Subcutaneous adipose tissue (tissue), 4 donors: ENCODE measurements around the gene CEP152. TPM values are rescaled to one million over a fixed set of nuclear protein-coding genes. Genes with fewer than 3 reads are reported as not detected.

Experiments used
- CTCF ChIP-seq: fragments of 450-650 bp; IDR thresholded peaks from one replicate; pipeline ENCODE4 v1.5.1; 2016; ENCODE audit warnings: low read depth, mild to moderate bottlenecking, control low read depth, antibody characterized with exemption, moderate library complexity
- total RNA-seq, 4 donors: library from RNA; depleted of rRNA; stranded (reverse); fragments of >200 nt; gene quantifications; one replicate each; pipeline ENCODE4 v1.1.0, GENCODE V29; 2016

CEP152 gene
- total RNA-seq, 4 donors from 2014 or later = 3.4 to 7.1 (median 5.7) TPM

GRCh38 chr15:48702569-48703236 is 108.2 kb downstream of the CEP152 start:
- TF ChIP-seq CTCF = no peak

GRCh38 chr15:48696627-48697312 is 114.1 kb downstream of the CEP152 start:
- TF ChIP-seq CTCF = no peak

GRCh38 chr15:48695827-48696573 is 114.9 kb downstream of the CEP152 start:
- no peak for TF ChIP-seq CTCF

GRCh38 chr15:48695088-48695826 is 115.6 kb downstream of the CEP152 start:
- no peak for TF ChIP-seq CTCF

GRCh38 chr15:48693484-48693883 is 117.4 kb downstream of the CEP152 start:
- TF ChIP-seq CTCF = no peak

- TF ChIP-seq CTCF = no peak
These were observed 122.4 kb downstream of the CEP152 start for GRCh38 chr15:48688493-48688892.

Other genes with a start within 250 kb of the CEP152 start
- 100 to 1,000 TPM; 128 to 325 (median 215) TPM for gene FBN1, start 165.4 kb downstream of the CEP152 start, total RNA-seq
- gene EID1, start 67.1 kb upstream of the CEP152 start, total RNA-seq = 100 to 1,000 TPM; 140 to 200 (median 154) TPM
- under 1 TPM in 2 of 4 donors, not detected in 2; 0.38 to 0.85 TPM for gene SHC4, start 152.8 kb upstream of the CEP152 start, total RNA-seq
- 10 to 100 TPM; 54.1 to 96.9 (median 64.9) TPM for gene SECISBP2L, start 235.4 kb upstream of the CEP152 start, total RNA-seq